Glomerular endothelial cell (primary cell): ENCODE measurements around the gene LDLRAP1. TPM values are rescaled to one million over a fixed set of nuclear protein-coding genes. Genes with fewer than 3 reads are reported as not detected.

Experiments
- DNase-seq: peaks from one replicate; pipeline ENCODE4 v3.0.0-alpha.2; 2011; ENCODE audit warnings: low read depth, low spot score; ENCODE audit errors: extremely low read depth
- total RNA-seq: library from RNA; depleted of rRNA; stranded (reverse); fragments of >200 nt; gene quantifications from 2 replicates; pipeline ENCODE4 v1.2.3, GENCODE V29; 2015

LDLRAP1 gene
- total RNA-seq, 1 donor from 2014 or later: 19.8 TPM

DNA sequence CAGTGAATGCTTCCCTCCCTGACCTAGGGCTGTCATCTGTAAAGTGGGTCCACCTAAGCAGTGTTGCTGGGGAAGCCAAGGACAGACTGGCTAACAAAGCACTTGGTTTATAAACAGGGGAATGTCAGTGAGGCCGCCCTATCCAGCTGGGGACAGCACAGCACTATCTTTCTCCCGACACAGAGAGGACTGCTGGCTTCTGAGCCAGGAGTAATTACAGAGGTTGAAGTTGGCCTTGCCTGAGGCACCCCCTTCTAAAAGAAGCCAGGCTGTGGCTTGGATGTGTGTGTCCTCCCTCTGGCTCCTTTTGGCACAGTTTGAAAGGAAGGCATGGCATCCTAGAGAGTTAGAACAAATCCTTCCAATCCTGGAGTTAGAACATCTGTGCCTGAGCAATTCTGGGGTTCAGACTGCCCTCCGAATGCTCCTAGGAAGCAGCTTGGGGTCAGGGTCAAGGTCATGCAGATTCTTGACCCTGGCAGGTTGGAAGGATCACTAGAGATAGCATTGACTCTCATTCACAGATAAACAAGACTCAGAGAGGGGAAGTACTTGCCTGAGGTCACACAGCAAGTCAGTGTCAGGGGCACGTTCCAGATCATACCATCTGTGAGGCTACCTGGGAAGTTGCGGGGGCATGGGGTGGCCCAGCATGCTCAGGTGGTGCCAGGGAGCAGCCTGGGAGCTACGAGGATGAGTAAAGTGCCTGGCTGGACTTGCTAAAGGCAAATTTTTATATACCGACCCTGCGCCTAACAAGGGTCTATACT lies 1.3 kb upstream of the LDLRAP1 start:
- no peak for DNase-seq

DNA sequence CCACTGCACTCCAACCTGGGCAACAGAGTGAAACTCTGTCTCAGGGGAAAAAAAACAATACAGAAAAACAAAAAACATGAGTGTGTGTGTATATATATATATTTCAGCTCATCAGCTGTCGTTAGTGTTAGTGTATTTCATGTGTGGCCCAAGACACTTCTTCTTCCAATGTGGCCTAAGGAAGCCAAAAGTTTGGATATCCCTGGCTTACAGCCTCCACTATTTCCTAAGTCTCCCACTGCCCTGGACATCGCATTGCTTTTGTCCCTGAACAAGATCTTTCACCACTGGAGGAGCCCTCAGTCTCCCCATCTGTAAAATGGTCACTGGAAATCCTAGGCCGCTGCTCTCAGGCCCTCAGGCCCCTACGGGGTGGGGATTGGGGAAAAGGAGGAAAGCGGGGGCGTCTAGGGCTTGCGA lies 391 bp upstream of the LDLRAP1 start:
- DNase-seq: no peak

- DNase-seq: no peak
Observed at GRCh38 chr1:25544243-25544764, 898 bp downstream of the LDLRAP1 start.

GRCh38 chr1:25544819-25545218 lies 1.4 kb downstream of the LDLRAP1 start:
- DNase-seq: no peak

DNA sequence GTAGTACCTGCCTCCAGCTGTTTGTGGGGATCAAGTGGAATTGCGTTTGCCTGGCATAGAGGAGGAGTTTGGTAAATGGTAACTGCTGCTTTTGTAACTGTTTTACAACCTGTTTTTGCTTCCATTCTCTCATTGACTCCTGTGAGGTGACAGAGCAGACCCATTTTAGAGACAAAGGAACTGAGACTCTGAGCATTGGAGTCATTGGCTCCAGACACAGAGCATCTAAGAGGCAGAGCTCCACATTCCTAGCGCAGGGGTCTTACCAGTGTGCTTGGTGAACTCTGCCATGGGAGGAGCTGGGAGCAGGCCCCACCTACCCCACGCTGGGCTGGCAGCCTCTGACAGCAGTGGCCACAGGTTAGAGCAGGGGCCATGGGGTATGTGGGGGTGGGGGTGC lies 2.4 kb downstream of the LDLRAP1 start:
- DNase-seq: no peak

GRCh38 chr1:25546193-25546592 lies 2.8 kb downstream of the LDLRAP1 start:
- DNase-seq: no peak

GRCh38 chr1:25548601-25549000 lies 5.2 kb downstream of the LDLRAP1 start:
- no peak for DNase-seq

DNA sequence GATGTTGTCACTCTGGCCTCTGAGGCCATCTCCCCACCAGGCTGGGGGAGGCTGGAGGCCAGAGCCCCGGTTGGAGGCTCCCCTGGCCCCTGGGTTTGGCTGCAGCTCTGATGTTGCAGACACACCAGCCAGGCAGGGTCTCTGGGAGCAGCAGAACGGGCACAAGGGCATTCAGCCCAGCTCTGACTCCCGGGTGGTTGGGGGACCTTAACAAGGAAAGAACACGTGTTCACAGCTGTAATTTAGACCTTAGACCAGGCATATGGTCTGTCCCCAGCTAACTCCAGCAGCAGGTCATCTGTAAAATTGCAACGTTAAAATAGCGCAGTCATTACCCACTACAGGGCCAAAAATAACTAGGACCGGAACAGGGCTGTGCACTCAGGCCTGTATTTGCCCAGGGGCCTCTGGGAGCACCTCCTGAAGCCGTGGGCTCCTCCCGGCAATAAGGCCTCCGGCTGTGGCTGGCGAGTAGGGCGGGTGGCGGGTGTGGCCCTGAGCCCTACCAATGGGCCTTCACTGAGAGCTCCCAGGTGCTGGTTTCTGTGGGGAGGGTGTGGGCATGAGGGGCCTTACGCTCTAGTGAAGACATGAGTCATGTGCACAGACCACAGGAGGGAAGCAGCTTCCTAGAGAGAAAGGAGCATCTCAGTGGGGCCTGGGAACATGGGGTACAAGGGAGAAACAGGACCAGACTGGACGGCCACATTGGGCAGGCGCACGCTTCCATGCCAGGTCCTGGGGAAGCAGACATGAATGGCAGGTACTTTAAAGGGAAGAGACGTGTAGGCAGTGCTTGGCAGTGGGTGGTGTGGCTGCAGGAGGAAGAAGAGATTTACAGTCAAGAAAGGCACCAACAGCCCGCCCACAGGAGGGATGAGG lies 6.1 kb downstream of the LDLRAP1 start:
- DNase-seq: no peak

GRCh38 chr1:25550155-25550506 lies 6.7 kb downstream of the LDLRAP1 start:
- no peak for DNase-seq

DNA sequence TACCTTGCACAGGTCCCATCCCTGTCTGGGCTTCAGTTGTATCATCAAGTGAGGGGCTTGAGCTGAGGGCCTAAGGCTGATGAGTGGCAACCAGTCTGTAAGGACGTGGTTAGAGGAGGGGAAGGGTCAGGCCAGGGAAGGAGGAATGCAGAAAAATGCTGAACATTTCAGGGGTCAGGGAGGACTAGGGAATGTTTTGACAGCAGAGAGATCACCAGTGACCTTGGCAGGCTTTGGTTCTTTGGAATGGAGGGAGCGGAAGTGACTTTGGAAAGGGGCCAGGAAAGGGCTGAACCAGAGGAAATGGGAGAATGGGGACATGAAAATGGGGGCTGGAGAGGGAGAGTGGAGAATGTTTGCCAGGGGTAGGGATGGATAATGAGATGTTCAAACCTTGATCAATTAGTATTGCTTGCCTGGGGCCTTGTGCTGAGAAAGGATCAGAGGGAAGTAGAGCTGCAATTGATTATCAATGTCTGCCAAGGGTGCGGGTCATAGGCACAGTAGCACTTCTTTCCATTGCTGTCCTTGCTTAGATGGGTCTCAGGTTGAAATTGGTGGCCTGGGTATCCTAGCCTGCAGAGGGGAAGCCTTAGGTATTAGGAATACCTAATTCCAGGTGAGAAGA lies 7.4 kb downstream of the LDLRAP1 start:
- no peak for DNase-seq

DNA sequence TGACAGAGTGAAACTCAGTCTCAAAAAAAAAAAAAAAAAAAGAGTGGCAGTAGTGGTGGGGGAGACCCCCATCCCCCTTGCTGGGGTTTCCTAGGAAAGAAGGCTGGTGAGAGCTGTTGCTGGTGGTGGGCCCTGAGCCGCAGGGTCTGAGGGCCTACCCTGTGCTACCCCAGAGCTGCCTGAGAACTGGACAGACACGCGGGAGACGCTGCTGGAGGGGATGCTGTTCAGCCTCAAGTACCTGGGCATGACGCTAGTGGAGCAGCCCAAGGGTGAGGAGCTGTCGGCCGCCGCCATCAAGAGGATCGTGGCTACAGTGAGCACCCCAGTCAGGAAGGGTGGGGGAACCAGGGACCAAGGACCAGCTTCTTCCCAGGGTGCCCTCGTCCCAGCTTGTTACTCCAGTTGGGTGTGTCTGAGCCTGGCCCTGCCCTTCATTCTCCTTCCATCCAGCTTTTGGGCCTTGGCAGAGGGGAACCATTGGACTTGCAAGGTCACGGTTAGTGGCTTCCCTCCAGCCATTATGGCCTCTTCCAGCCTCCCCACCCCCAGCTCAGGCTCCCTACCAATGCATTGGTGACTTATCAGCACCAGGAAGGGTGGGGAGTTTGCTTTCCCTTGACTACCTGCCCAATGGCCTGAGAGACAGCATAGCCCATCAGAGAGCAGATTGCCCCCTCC lies 10.5 kb downstream of the LDLRAP1 start:
- DNase-seq: no peak

DNA sequence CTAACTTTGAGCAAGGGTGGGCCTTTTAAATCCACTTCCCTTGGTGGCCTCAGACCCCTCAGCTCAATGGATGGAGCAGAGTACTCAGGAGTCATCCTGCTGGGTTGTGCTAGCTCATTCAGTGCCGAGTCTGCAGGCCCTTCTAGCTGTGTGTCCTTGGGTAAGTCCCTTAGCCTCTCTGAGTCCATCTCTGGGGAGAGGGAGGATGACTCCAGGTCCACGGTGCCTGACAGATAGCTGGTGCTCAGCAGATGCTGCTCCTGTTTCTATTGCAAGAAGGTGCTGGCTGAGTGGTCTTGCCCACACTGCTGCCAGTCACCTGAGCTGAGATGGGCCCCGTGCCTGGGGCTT lies 11.0 kb downstream of the LDLRAP1 start:
- DNase-seq: no peak

- DNase-seq: no peak
Observed at GRCh38 chr1:25554886-25555752, 11.7 kb downstream of the LDLRAP1 start.

DNA sequence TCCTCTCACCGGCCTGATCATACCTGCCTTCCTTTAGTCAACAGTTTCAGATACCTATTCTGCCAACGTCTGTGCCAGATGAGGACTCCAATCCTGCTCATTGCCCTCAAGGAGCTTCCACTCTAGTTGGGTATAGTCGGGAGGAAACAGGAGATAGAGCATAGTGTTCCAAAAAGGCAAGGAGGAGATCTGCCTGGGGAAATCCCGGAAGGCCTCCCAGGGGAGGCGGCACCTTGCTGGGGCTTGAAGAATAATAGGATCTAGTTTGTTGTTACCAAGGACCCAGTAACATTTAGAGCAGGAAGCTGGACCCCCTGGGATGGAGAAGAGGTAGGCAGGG lies 12.3 kb downstream of the LDLRAP1 start:
- no peak for DNase-seq

GRCh38 chr1:25556132-25556670 lies 12.8 kb downstream of the LDLRAP1 start:
- no peak for DNase-seq

DNA sequence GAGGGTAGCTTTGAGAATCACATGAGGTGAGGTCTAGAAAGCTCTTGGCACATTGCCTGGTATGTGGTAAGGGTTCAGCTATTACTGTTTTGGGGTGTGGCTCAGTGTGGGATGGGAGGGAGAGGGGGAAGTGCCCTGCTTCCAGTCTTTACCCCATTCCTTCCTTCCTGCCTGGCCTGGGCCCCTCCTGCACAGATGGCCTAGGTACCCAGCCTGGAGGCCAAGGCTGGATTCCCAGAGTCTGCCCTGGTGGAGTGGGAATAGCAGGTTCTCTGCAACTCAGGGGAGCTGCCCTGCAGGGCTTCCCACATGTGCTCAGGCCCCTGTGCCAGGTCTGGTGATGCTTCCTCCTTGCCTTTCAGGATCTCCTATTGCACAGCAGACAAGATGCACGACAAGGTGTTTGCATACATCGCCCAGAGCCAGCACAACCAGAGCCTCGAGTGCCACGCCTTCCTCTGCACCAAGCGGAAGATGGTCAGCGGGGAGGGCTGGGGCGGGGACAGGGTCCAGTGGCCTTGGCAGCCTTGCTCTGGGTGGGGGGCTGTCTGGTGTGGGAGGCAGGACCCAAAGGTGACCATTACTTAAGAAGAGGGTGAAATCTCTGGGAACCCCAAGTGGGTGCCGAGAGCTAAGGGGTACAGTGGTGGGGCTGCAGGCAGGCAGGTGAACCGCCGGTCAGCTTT lies 13.5 kb downstream of the LDLRAP1 start:
- DNase-seq: no peak

GRCh38 chr1:25557543-25557942 lies 14.1 kb downstream of the LDLRAP1 start:
- no peak for DNase-seq

GRCh38 chr1:25559031-25559430 lies 15.6 kb downstream of the LDLRAP1 start:
- no peak for DNase-seq

DNA sequence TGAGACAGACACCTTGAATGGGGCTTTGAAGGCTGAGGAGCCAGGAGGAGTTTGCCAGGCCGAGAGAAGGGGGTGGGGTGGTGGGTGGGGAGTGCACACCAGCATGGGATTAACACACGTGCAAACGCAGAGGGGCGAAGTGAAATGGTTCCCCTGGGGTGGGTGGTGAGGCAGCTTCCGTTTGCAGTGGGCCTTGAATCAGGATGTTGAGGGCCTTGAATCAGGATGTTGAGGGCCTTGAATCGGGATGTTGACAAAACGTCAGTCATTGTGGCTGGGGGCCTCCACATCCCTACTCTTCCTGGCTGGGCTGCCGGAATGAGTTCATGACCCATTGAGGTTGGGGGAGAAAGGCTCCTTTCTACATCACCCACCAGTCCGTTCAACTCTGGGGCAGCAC lies 16.6 kb downstream of the LDLRAP1 start:
- no peak for DNase-seq
